K562 (cell line): Measurements from ENCODE around the gene ERVMER34-1. TPM values are rescaled to one million over a fixed set of nuclear protein-coding genes. Genes with fewer than 3 reads are reported as not detected.

Experiments used
- ATAC-seq: fragments of 200-7000 bp; cut with Tn5 transposase; 3 replicates; pipeline ENCODE4 v1.9.1; 2020; ENCODE audit warnings: moderate library complexity
- BruUV-seq: library from RNA; stranded (reverse); fragments of 400-500 nt; replicated peaks from 2 replicates; lab custom pipeline; 2021; lab: Mats Ljungman, UMichigan
- CTCF ChIA-PET: fragments of 300-600 bp; formaldehyde crosslinking; extraction: SDS; loops from one replicate; lab custom pipeline; 2021; ENCODE audit warnings: low intra/inter-chr PET ratio; lab: Yijun Ruan, JAX
- POLR2A ChIA-PET: fragments of 300-600, 350-650 bp; sonication (Branson Sonifier 250); formaldehyde crosslinking; extraction: SDS; loops from one replicate; lab custom pipeline; 2021; ENCODE audit warnings: antibody characterized with exemption, inconsistent platforms; lab: Yijun Ruan, JAX
- DNase-seq, 4 experiments: peaks; one replicate each; pipeline versions ENCODE4 v3.0.0 to v3.0.0-alpha.2; 2011 to 2018; ENCODE audit warnings: low spot score in 3 of 4, mixed read lengths in 3 of 4; ENCODE audit errors: extremely low read depth in 1 of 4
- FAIRE-seq: peaks from 2 replicates; lab custom pipeline; 2011; peaks lifted over from hg19 to GRCh38; lab: Jason Lieb, UNC
- H2AFZ ChIP-seq: 2 replicates; pipeline ENCODE4 v1.6.0; 2011; ENCODE audit warnings: low read depth, low read length, control low read depth, inconsistent platforms
- H3K27ac ChIP-seq: fragments of 200-600 bp; 3 replicates; pipeline ENCODE4 v1.8.0; 2011; ENCODE audit warnings: low read depth, mild to moderate bottlenecking, control low read depth, inconsistent platforms, low read length, moderate library complexity, mixed read lengths; ENCODE audit errors: extremely low read depth
- H3K27me3 ChIP-seq, 2 experiments: fragments of 300-600 bp in 1 of 2; 2 replicates in 1 of 2; 3 replicates in 1 of 2; pipeline versions ENCODE4 v1.6.0 to v1.8.0; 2011; ENCODE audit warnings: inconsistent platforms in 2 of 2, low read length in 2 of 2, mild to moderate bottlenecking in 1 of 2, mixed read lengths in 1 of 2, moderate library complexity in 1 of 2; ENCODE audit not compliant: control insufficient read depth in 2 of 2, insufficient read depth in 2 of 2
- H3K36me3 ChIP-seq: fragments of 300-600 bp; 3 replicates; pipeline ENCODE4 v1.8.0; 2011; ENCODE audit warnings: mild to moderate bottlenecking, low read length, inconsistent platforms; ENCODE audit not compliant: control insufficient read depth, insufficient read depth
- H3K4me1 ChIP-seq, 2 experiments: fragments of 200-600 bp in 1 of 2; replicated peaks in 1 of 2; 2 replicates in 1 of 2; 3 replicates in 1 of 2; pipeline versions ENCODE4 v1.5.1 to v1.8.0; 2011; ENCODE audit warnings: inconsistent platforms in 2 of 2, low read length in 2 of 2, mild to moderate bottlenecking in 1 of 2, mixed read lengths in 1 of 2, moderate library complexity in 1 of 2; ENCODE audit not compliant: control insufficient read depth in 2 of 2, insufficient read depth in 2 of 2
- H3K4me2 ChIP-seq: 2 replicates; pipeline ENCODE4 v1.6.1; 2011; ENCODE audit warnings: low read length, control low read depth, inconsistent platforms, mixed read lengths; ENCODE audit not compliant: insufficient read depth
- H3K4me3 ChIP-seq: fragments of 200-600 bp; sonication (generic), shearing (Covaris generic); 2 replicates; pipeline ENCODE4 v1.5.1; 2016; ENCODE audit warnings: control low read depth, inconsistent platforms
- H3K79me2 ChIP-seq: fragments of 200-600 bp; 3 replicates; pipeline ENCODE4 v1.8.0; 2011; ENCODE audit warnings: low read length, inconsistent platforms; ENCODE audit not compliant: control insufficient read depth, insufficient read depth
- H3K9ac ChIP-seq, 2 experiments: 2 replicates each; pipeline versions ENCODE4 v1.6.0 to v1.6.1; 2011; ENCODE audit warnings: low read depth in 2 of 2, low read length in 2 of 2, control low read depth in 1 of 2, inconsistent platforms in 1 of 2, mild to moderate bottlenecking in 1 of 2, mixed read lengths in 1 of 2; ENCODE audit not compliant: insufficient read depth in 1 of 2
- H3K9me1 ChIP-seq: one replicate; pipeline ENCODE4 v1.6.0; 2011; ENCODE audit warnings: inconsistent platforms, mild to moderate bottlenecking, low read length, moderate library complexity; ENCODE audit not compliant: control insufficient read depth, insufficient read depth
- H3K9me3 ChIP-seq: replicated peaks from 2 replicates; pipeline ENCODE4 v1.5.1; 2011; ENCODE audit warnings: low read depth, low read length, inconsistent platforms; ENCODE audit not compliant: control insufficient read depth, insufficient read depth
- H4K20me1 ChIP-seq: replicated peaks from 2 replicates; pipeline ENCODE4 v1.6.1; 2011; ENCODE audit warnings: low read length, inconsistent platforms, mixed read lengths; ENCODE audit not compliant: control insufficient read depth, insufficient read depth
- GABPB1 ChIP-seq: sonication (generic); formaldehyde crosslinking; IDR thresholded peaks from 2 replicates; pipeline ENCODE4 v1.8.0; 2022; ENCODE audit warnings: mild to moderate bottlenecking, missing genetic modification reagents
- MCM2 ChIP-seq: fragments of 450-650 bp; IDR thresholded peaks from 2 replicates; pipeline ENCODE4 v1.6.1; 2017; ENCODE audit warnings: low read depth, mild to moderate bottlenecking
- NR4A1 ChIP-seq, 2 experiments: fragments of 250-450 bp in 1 of 2; fragments of 450-650 bp in 1 of 2; sonication (Bioruptor Pico) in 1 of 2; IDR thresholded peaks; 2 replicates each; pipeline versions ENCODE4 v1.4.0 to v1.6.1; 2016 to 2020; ENCODE audit warnings: mild to moderate bottlenecking in 2 of 2, missing compliant biosample characterization in 1 of 2, missing genetic modification characterization in 1 of 2, moderate library complexity in 1 of 2
- SIN3B ChIP-seq: fragments of 450-650 bp; IDR thresholded peaks from 2 replicates; pipeline ENCODE4 v1.6.1; 2017; ENCODE audit warnings: low read depth, mild to moderate bottlenecking, moderate library complexity
- ZNF408 ChIP-seq: fragments of 250-450 bp; sonication (Bioruptor Pico); IDR thresholded peaks from 2 replicates; pipeline ENCODE4 v1.4.0; 2020; ENCODE audit warnings: low read depth, mild to moderate bottlenecking, moderate library complexity
- WGBS: fragments of 100-300 bp; shearing (Covaris generic); methylation state at CpG from one replicate; pipeline ENCODE4 v1.1.6; 2016; ENCODE audit warnings: low coverage, mixed read lengths; ENCODE audit not compliant: insufficient coverage; ENCODE audit errors: missing lambda C conversion rate; 5-methylcytosine and 5-hydroxymethylcytosine counted together
- in situ Hi-C: fragments of 300-500 bp; cut with MboI; formaldehyde crosslinking; loops from 4 replicates; pipeline ENCODE4 v1.15.0; 2018; ENCODE audit warnings: inconsistent platforms, mixed read lengths
- intact Hi-C: fragments of 100-400 bp; cut with micrococcal nuclease; formaldehyde crosslinking; loops from 2 replicates; pipeline ENCODE4 v1.14.2; 2022
- polyA plus RNA-seq, 8 experiments: library from polyadenylated mRNA; depleted of rRNA in 4 of 8; stranded (reverse) in 5 of 8; unstranded in 3 of 8; fragments of >200 nt; fragmentation: Nextera tagmentation in 2 of 8; fragmentation: Illumina TruSeq in 1 of 8; extraction: Ambion mirVana in 2 of 8; extraction: Trizol in 1 of 8; gene quantifications; 2 replicates each; pipeline versions ENCODE4 v1.2.1 to v1.2.3, GENCODE V29; 2011 to 2014; ENCODE audit warnings: inconsistent platforms in 1 of 8, missing spikeins in 1 of 8
- total RNA-seq, 7 experiments: library from RNA; depleted of rRNA in 6 of 7; stranded (reverse); fragments of >200 nt in 6 of 7; fragmentation: Illumina TruSeq in 2 of 7; extraction: Trizol in 2 of 7; gene quantifications; 2 replicates each; pipeline versions ENCODE4 v1.2.1 to v1.2.3, GENCODE V29; 2011 to 2021; ENCODE audit warnings: low replicate concordance in 1 of 7
- TF ChIP-seq, protein P1 (sequence below): IDR thresholded peaks from 2 replicates; pipeline ENCODE4 v1.6.1; 2012; ENCODE audit warnings: low read depth, low read length, improper control_type of control experiment, borderline replicate concordance

Gene ERVMER34-1
- total and polyA plus RNA-seq, 9 of the 15 experiments (the other 6 are each of a cell fraction or from before 2014, with no cell fraction given), result 0.04 to 0.57 (median 0.25) TPM

DNA sequence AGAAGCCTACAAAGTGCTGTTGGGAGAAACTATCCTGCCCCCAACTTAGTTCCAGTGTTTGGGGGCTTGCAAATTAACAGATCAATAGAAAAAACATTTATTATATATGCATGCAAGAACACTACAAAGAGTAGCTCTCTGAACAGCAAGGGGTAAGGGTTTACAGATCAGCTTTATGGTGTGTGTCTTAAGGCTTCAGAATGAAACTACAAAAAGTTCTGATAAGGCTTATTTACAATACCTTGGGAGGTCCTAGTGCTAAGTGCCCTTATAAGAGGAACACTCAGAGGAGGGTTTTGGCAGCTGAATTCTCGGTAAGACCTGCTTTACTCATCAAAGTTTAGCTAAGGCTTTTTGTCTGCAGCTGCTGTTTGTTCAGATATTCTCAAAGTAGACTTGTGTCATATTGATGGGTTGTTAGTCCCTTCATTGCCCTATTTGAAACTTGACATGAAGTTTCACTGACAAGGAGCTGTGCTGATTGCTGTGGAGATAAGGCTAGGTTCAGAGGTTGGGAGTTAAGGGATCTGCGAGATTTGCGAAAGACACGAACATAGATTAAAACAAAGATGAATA is 7.7 kb downstream of the ERVMER34-1 start:
- 4% methylated on average over 4 of the region's 4 CpGs for WGBS
- H3K4me2 ChIP-seq, result no peak overlapping the region
- no peak overlapping the region for H3K9ac ChIP-seq
- no peaks in the 10 kb centered on the region for H4K20me1 ChIP-seq
- intact Hi-C loops, result no loop called here
- no peaks in the 10 kb centered on the region for H3K9me1 ChIP-seq
- POLR2A ChIA-PET, result no interaction called here
- H3K4me1 ChIP-seq, result no peaks in the 10 kb centered on the region
- no peak overlapping the region for H3K4me3 ChIP-seq
- in situ Hi-C loops, result no loop called here
- no peak overlapping the region for H2AFZ ChIP-seq
- H3K36me3 ChIP-seq, result no peaks in the 10 kb centered on the region
- TF ChIP-seq GABPB1 (no peak), NR4A1 (CRISPR knock-in tag; IDR thresholded peaks at IDR 0.05) (no peak), NR4A1 (tag; IDR thresholded peaks at IDR 0.05) (no peak), ZNF408 (no peak), SIN3B (no peak), MCM2 (no peak)
- TF ChIP-seq, protein P1, sequence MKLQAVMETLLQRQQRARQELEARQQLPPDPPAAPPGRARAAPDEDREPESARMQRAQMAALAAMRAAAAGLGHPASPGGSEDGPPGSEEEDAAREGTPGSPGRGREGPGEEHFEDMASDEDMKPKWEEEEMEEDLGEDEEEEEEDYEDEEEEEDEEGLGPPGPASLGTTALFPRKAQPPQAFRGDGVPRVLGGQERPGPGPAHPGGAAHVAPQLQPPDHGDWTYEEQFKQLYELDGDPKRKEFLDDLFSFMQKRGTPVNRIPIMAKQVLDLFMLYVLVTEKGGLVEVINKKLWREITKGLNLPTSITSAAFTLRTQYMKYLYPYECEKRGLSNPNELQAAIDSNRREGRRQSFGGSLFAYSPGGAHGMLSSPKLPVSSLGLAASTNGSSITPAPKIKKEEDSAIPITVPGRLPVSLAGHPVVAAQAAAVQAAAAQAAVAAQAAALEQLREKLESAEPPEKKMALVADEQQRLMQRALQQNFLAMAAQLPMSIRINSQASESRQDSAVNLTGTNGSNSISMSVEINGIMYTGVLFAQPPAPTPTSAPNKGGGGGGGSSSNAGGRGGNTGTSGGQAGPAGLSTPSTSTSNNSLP, result no peak
- peaks cover 11 to 18% of the 10 kb centered on the region in 2 experiments; a peak in 3 of 5 replicates for H3K27me3 ChIP-seq
- H3K27ac ChIP-seq, result no peak overlapping the region
- CTCF ChIA-PET, result no interaction called here
- no peaks in the 10 kb centered on the region for H3K9me3 ChIP-seq
- DNase-seq, result no peak
- H3K79me2 ChIP-seq, result no peaks in the 10 kb centered on the region
- FAIRE-seq, result no peak
- BruUV-seq, result no TSS peak
- ATAC-seq, result no peak
